ENCODE results near the gene RHBDD3.

The RHBDD3 gene

GRCh38 chr22:29233277-29233877 is 34.4 kb downstream of the RHBDD3 start:
- H3K79me1 ChIP-seq (replicated peaks; ENCODE audit: low read length, poor library complexity, severe bottlenecking), result no peaks in the 10 kb centered on the region
- peak overlapping the region; percentile 34 for H4K91ac ChIP-seq (ENCODE audit: low read length)
- no peak overlapping the region for H2AFZ ChIP-seq (ENCODE audit: low read depth, low read length)
- no peak overlapping the region for H2BK120ac ChIP-seq (ENCODE audit: low read depth, low read length)
- H2BK15ac ChIP-seq (ENCODE audit: low read depth, poor library complexity, severe bottlenecking), result no peak overlapping the region
- H2AK5ac ChIP-seq (ENCODE audit: low read length, severe bottlenecking), result no peak overlapping the region
- H3K36me3 ChIP-seq (ENCODE audit: control insufficient read depth in 1 of 2, insufficient read depth in 2 of 2, low read depth in 1 of 2, low read length in 2 of 2), result no peaks in the 10 kb centered on the region
- H3K23ac ChIP-seq (ENCODE audit: low read length in 2 of 2), result no peak overlapping the region
- H2BK12ac ChIP-seq (ENCODE audit: low read length in 2 of 2), result no peak overlapping the region
- DNase-seq, result no peak
- H3K14ac ChIP-seq (ENCODE audit: low read length in 2 of 2), result peak overlapping the region in 1 of 2 experiments; percentile 72
- no peak overlapping the region for H3K27ac ChIP-seq (ENCODE audit: low read length, poor library complexity, severe bottlenecking)
- H3K4me2 ChIP-seq (ENCODE audit: low read length, poor library complexity, severe bottlenecking), result no peak overlapping the region
- no peak overlapping the region for H2BK5ac ChIP-seq (ENCODE audit: low read depth, low read length, poor library complexity, severe bottlenecking)
- H3K9me3 ChIP-seq (ENCODE audit: control insufficient read depth, low read length), result peaks cover 8% of the 10 kb centered on the region
- WGBS, result 96% methylated on average over 1 of the region's 1 CpG
- no peak overlapping the region for H3K18ac ChIP-seq (ENCODE audit: low read depth in 1 of 2, low read length in 2 of 2)
- H3K27me3 ChIP-seq (ENCODE audit: control insufficient read depth in 1 of 2, insufficient read depth in 1 of 2, low read length in 2 of 2), result peaks cover 0 to 16% of the 10 kb centered on the region in 2 experiments
- no peaks in the 10 kb centered on the region for H3K4me1 ChIP-seq (ENCODE audit: control insufficient read depth, insufficient read depth, low read depth, low read length)
- H3K9ac ChIP-seq (ENCODE audit: low read length), result no peak overlapping the region
- no peak overlapping the region for H4K8ac ChIP-seq (ENCODE audit: low read length)
- H3K4me3 ChIP-seq (ENCODE audit: insufficient read depth in 1 of 2, low read depth in 1 of 2, low read length in 2 of 2), result no peak overlapping the region
- H3K4ac ChIP-seq (ENCODE audit: low read depth in 1 of 2, low read length in 2 of 2), result no peak overlapping the region

- H3K18ac ChIP-seq (ENCODE audit: low read depth in 1 of 2, low read length in 2 of 2), result no peak overlapping the region
- no peaks in the 10 kb centered on the region for H3K4me1 ChIP-seq (ENCODE audit: control insufficient read depth, insufficient read depth, low read depth, low read length)
- DNase-seq, result no peak
- no peak overlapping the region for H3K4me2 ChIP-seq (ENCODE audit: low read length, poor library complexity, severe bottlenecking)
- H2AK5ac ChIP-seq (ENCODE audit: low read length, severe bottlenecking), result no peak overlapping the region
- no peak overlapping the region for H3K4me3 ChIP-seq (ENCODE audit: insufficient read depth in 1 of 2, low read depth in 1 of 2, low read length in 2 of 2)
- peak overlapping the region in 1 of 2 experiments; percentile 68 for H2BK12ac ChIP-seq (ENCODE audit: low read length in 2 of 2)
- WGBS, result 82% methylated on average over 22 of the region's 22 CpGs
- peaks cover 8% of the 10 kb centered on the region for H3K9me3 ChIP-seq (ENCODE audit: control insufficient read depth, low read length)
- H3K36me3 ChIP-seq (ENCODE audit: control insufficient read depth in 1 of 2, insufficient read depth in 2 of 2, low read depth in 1 of 2, low read length in 2 of 2), result no peaks in the 10 kb centered on the region
- no peak overlapping the region for H2AFZ ChIP-seq (ENCODE audit: low read depth, low read length)
- H3K4ac ChIP-seq (ENCODE audit: low read depth in 1 of 2, low read length in 2 of 2), result no peak overlapping the region
- no peak overlapping the region for H2BK120ac ChIP-seq (ENCODE audit: low read depth, low read length)
- no peak overlapping the region for H2BK5ac ChIP-seq (ENCODE audit: low read depth, low read length, poor library complexity, severe bottlenecking)
- no peak overlapping the region for H3K27ac ChIP-seq (ENCODE audit: low read length, poor library complexity, severe bottlenecking)
- H3K9ac ChIP-seq (ENCODE audit: low read length), result no peak overlapping the region
- H3K27me3 ChIP-seq (ENCODE audit: control insufficient read depth in 1 of 2, insufficient read depth in 1 of 2, low read length in 2 of 2), result peaks cover 0 to 16% of the 10 kb centered on the region in 2 experiments
- H2BK15ac ChIP-seq (ENCODE audit: low read depth, poor library complexity, severe bottlenecking), result no peak overlapping the region
- H3K14ac ChIP-seq (ENCODE audit: low read length in 2 of 2), result no peak overlapping the region
- H3K79me1 ChIP-seq (replicated peaks; ENCODE audit: low read length, poor library complexity, severe bottlenecking), result no peaks in the 10 kb centered on the region
- H3K23ac ChIP-seq (ENCODE audit: low read length in 2 of 2), result no peak overlapping the region
- no peak overlapping the region for H4K91ac ChIP-seq (ENCODE audit: low read length)
- no peak overlapping the region for H4K8ac ChIP-seq (ENCODE audit: low read length)
Measured at GRCh38 chr22:29231971-29232959, 35.5 kb downstream of the RHBDD3 start.

GRCh38 chr22:29230972-29231875 is 36.6 kb downstream of the RHBDD3 start:
- Histone ChIP-seq H3K23ac (ENCODE audit: low read length in 2 of 2) (no peak overlapping the region), H3K14ac (ENCODE audit: low read length in 2 of 2) (no peak overlapping the region), H3K79me1 (replicated peaks; ENCODE audit: low read length, poor library complexity, severe bottlenecking) (no peaks in the 10 kb centered on the region), H2AK5ac (ENCODE audit: low read length, severe bottlenecking) (no peak overlapping the region), H4K91ac (ENCODE audit: low read length) (no peak overlapping the region), H3K4me1 (ENCODE audit: control insufficient read depth, insufficient read depth, low read depth, low read length) (no peaks in the 10 kb centered on the region), H2BK15ac (ENCODE audit: low read depth, poor library complexity, severe bottlenecking) (no peak overlapping the region), H2BK120ac (ENCODE audit: low read depth, low read length) (no peak overlapping the region), H2BK12ac (ENCODE audit: low read length in 2 of 2) (no peak overlapping the region), H3K27ac (ENCODE audit: low read length, poor library complexity, severe bottlenecking) (no peak overlapping the region), H3K4me2 (ENCODE audit: low read length, poor library complexity, severe bottlenecking) (no peak overlapping the region), H3K36me3 (ENCODE audit: control insufficient read depth in 1 of 2, insufficient read depth in 2 of 2, low read depth in 1 of 2, low read length in 2 of 2) (no peaks in the 10 kb centered on the region), H3K9ac (ENCODE audit: low read length) (no peak overlapping the region), H3K4ac (ENCODE audit: low read depth in 1 of 2, low read length in 2 of 2) (no peak overlapping the region), H3K18ac (ENCODE audit: low read depth in 1 of 2, low read length in 2 of 2) (no peak overlapping the region), H2AFZ (ENCODE audit: low read depth, low read length) (no peak overlapping the region), H2BK5ac (ENCODE audit: low read depth, low read length, poor library complexity, severe bottlenecking) (no peak overlapping the region), H3K4me3 (ENCODE audit: insufficient read depth in 1 of 2, low read depth in 1 of 2, low read length in 2 of 2) (no peak overlapping the region), H3K27me3 (ENCODE audit: control insufficient read depth in 1 of 2, insufficient read depth in 1 of 2, low read length in 2 of 2) (peaks cover 0 to 16% of the 10 kb centered on the region in 2 experiments), H4K8ac (ENCODE audit: low read length) (no peak overlapping the region), H3K9me3 (ENCODE audit: control insufficient read depth, low read length) (peaks cover 8% of the 10 kb centered on the region)
- no peak for DNase-seq
- WGBS, result 91% methylated on average over 15 of the region's 19 CpGs
